Activated T-cell treated with anti-CD3 and anti-CD28 coated beads, Interleukin-2, amount 50 U/mL, for 48 hours (primary cell): ENCODE results near the gene TIMM44.
"Not testable (repeated sequence)": the region's sequence is repeated elsewhere in the genome, so short reads cannot be mapped to it uniquely, and the experiment has no call there.

Source experiments
- DNase-seq, 2 experiments: peaks; one replicate each; pipeline ENCODE4 v3.0.0-alpha.2; 2020

TIMM44 gene

DNA sequence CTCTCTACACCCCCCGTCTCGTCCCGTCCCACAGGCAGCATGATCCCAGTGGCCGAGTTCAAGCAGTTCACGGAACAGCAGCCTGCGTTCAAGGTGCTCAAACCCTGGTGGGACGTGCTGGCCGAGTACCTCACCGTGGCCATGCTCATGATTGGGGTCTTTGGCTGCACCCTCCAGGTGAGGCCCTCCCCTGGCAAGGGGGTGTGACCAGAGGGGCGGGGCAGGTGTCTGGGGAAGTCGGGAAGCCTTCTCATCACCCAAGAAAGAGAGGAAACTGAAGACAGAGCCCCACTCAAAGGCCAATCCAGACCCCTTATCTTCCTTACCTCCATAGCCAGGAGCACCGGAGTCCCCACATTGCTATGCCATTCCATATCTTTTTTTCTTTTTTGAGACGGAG is 47.9 kb downstream of the TIMM44 start:
- no peak for DNase-seq

DNA sequence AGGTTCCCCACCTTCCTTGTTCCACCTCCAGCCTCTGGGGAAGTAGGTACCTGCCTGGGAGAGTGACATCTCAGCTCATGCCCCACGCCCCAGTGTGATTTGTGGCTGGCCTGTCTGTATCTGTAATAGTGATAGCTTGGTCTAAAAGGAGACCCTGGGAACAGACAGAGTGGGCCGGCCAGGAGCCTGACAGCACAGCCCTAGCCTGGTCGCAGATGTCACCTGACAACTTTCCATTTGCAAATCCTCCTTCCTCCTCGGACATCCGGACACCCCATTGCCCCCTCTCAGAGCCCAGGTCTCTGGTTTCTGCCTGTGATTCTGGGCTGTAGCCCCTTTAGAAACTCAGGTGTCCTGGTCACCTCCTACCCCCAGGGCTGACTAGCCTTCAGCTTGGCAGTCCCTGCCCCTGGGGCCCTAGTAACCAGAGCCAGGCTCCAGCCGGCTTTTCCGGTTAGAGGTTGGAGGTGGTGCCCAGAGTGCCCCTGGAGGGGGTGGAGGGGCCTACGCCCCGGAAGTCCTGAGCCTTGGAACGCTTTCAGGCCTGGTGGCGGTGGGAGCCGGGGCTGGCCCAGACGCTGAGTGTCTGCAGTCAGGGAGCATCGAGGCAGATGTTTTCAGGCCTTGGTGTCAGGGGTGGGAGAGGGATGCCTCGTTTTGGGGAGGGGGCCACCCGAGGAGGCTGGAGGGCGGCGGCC is 48.7 kb downstream of the TIMM44 start:
- DNase-seq, result no peak

DNA sequence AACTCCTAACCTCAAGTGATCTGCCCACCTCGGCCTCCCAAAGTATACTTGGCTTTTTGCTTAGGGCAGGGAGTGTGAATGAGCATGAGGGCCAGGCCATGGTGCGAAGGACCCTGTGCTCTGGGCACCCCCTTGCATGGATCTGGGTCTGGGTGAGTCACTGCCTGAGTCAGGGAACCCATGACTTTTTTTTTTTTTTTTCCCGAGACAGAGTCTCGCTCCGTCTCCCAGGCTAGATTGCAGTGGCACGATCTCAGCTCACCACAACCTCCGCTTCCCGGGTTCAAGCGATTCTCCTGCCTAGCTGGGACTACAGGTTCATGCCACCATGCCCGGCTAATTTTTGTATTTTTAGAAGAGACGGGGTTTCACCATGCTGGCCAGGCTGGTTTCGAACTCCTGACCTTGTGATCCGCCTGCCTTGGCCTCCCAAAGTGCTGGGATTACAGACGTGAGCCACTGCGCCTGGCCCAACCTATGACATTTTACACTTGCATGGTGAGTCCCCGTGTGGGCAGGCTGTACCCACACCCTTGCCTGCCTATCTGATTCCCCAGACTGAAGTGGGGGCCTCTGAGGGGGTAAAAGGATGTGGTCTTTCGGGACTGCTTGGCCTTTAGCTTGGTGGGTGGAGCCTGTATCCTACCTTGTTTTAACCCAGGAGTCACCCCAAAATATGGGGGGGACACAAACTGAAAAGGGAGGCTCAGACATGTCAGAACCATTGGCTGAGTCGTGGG is 49.9 kb downstream of the TIMM44 start:
- not testable (repeated sequence) for DNase-seq

DNA sequence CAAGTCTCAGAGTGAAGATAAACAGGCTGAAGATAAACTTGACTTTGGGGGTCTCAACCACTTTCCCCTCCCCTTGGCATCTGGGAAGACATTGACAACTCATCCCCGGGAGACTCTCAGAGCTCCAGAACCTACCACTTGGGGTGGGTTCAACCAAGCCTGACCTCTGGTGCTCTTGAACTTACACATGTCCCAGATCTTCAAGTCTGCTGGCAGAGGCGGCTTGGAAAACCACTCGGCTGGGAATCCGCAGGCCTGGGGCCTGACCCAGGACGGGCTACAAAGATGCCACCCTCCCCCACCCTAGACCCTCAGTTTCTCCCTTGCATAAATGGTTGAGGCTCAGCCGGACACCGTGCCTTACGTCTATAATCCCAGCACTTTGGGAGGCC is 54.6 kb downstream of the TIMM44 start:
- no peak for DNase-seq

DNA sequence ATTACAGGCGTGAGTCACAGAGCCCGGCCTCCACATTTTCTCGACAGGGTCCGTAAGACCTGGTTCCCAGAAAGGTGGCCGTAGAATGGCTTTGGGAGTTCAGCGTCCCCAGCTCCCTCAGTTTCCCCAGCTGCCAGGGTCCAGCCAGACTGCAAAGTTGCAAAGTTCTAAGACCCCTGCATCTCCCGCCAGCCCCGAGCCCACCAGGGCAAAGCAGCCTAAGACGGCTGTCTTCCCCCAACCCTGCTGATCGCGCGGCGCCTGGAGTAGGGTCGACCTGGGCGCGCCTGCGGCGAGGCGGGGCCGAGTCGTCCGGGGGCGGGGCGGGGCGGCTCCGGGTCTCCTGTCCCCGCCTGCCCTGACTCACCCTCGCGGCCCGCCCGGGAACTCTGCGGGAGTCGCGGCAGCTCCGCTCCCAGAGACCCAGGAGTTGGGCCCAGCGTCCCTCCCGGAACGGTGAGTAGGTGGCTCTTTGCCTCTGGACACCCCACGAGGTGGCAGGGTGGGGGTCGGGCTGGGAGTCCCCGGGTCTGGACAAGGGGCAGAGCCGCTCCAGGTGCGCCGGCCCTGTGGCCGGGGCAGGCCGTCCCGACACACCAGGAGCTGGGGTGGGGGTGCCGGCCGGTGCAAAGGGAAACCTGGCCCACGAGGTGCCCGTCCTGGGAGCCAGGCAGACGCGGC is 55.2 kb downstream of the TIMM44 start, which contains the start of gene LRRC8E:
Gene LRRC8E, plus strand, starts transcription at position 366 of the 681 bp plus-strand sequence. CDS start 7,094 bp downstream, outside the sequence.
- peak; percentile 58 to 72 for DNase-seq

DNA sequence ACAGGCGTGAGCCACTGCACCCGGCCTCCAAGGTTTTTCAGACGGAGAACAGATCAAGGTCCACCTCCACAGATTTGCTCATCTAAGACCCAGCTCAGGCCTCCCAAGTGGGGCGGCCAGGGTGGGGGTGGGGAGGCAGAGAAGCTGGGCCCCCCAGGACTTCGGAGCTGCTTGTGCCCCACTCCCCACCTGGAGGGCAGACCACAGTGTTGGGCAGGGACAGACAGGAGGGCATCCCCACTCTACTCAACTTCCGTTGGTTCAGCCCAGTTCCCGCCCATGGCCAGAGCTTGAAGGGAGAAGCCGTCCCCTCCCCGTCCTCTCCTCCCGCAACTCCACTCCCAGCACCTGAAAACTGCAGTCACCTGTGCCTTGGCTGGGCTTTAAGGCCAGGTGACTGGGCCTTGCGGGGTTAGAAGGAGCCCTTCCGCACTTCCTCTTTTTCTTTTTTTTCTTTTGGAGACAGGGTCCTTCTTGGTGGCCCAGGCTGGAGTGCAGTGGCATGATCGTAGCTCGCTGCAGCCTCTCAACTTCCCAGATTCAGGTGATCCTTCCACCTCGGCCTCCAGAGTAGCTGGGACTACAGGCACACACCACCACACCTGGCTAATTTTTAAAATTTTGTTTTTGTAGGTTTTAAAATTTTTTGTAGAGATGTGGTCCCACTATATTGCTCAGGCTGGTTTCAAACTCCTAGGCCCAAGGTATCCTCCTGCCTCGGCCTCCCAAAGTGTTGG is 55.9 kb downstream of the TIMM44 start:
- no peak for DNase-seq

DNA sequence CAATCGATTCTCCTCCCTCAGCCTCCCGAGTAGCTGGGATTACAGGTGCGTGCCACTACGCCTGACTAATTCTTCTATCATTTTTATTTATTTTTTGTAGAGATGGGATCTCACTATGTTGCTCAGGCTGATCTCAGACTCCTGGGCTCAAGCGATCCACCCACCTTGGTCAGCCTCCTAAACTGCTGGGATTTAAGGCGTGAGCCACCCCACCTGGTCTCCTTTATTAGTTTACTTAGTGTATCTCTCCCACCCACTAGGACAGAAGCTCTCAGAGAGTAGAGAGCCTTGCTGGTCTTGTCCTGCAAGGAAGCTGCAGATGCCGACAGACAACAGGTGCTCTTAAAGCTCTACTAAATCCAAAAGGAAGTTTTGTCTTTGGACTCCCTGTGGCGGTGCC is 57.6 kb downstream of the TIMM44 start:
- DNase-seq, result no peak

DNA sequence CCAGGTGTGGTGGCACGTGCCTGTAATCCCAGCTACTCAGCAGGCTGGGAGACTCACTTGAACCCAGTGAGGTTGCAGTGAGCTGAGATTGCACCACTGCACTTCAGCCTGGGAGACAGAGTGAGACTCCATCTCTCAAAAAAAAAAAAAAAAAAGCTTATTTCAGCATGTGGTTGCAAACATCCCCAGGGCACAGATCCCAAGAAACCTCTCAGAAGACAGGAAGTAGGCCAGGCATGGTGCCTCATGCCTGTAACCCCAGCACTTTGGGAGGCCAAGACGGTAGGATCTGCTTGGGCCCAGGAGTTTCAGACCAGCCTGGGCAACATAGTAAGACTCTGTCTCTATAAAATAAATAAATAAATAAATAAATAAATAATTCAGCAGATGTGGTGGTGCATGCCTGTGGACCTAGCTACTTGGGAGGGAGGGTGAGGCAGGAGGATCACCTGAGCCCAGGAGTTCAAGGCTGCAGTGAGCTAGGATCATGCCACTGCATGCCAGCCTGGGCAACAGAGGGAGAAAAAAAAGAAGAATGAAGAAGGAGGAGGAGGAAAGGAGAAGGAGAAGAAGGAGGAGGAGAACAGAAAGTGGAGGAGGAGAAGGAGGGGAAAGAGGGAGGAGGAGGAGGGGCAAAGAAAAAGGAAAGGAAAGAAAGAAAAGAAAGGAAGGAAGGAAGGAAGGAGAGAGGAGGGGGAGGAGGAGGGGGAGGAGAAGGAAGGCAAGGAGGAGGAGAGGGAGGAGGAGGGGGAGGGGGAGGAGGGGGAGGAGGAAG is 59.5 kb downstream of the TIMM44 start:
- no peak for DNase-seq

DNA sequence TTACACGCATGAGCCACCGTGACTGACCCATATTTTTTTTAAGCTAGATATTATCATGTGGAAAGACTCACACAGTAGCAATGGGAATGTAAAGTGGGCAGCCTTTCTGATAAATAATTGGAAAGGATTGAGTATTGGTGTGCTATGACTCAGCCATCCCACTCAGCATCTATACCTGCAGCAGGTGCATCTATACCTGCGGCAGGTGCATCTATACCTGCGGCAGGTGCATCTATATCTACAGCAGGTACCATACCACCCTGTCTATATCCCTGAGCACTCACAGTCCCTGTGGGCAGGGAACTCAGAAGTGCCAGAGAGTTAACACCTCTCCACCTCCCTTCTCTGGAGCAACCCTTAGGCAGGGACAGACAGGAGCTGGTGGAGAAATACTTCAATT is 60.4 kb downstream of the TIMM44 start:
- DNase-seq, result no peak

DNA sequence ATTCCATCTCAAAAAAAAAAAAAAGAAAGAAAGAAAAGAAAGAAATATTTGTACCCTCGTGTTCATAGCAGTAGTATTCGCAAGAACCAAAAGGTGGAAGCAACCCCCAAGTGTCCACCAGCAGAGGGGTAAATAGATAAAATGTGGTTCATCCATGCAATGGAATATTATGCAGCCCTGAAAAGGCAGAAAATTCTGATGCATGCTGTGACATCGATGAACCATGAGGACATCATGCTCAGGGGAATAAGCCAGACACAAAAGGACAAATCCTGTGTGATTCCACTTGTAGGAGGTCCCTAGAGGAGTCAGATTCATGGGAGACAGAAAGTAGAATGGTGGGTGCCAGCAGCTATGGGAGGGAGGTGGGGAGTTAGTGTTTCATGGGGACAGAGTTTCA is 61.6 kb downstream of the TIMM44 start:
- DNase-seq, result no peak

DNA sequence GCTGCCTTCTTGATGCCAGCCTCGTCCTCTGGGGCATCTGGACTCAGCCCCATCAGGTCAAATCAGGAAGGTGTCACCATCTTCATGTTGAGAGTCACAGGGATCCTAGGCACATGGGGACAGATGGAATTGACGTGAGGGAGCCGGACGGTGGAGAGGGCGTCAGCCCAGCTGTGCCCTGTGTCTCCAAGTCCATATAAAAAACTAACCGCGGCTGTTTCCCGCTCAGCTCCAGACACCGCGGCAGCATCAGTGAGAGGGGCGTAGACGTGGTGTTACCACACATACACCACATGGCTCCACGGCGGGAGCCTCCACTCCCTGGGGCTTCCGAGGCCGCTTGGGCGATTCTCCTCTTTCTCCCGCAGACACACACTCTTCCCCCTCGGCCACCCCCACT is 63.6 kb downstream of the TIMM44 start:
- DNase-seq, result no peak

DNA sequence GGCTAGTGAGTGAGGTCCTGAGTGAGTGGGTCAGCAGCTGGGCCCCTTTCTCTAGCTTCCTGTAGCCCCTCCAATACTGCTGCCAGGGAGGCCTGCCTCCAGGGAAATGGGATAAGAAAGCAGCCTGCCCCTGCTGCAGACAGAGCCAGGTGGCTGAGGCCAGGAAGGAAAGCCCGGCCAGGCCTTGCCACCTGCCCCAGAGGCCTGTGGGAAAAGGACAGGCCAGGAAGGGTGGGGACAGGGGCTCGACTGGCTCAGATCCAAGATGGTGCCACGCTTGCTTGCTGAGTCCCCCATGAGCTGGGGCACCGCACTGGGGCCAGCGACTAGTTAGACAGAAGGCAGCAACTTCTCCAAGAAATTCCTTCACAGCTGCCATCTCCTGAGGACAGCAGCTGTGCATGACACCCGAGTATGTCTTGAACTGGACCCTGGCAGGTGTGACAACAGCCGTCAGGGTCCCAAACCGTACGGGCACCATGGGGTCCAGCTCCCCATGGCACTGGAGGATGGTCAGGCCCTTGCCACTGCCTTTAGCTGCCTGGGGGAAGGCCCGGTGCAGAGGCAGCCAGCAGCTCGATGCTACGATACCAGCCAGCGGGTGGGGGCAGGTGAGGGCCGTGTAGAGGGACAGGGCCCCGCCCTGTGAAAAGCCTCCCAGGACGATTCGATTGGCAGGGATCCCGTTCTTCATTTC is 64.2 kb downstream of the TIMM44 start:
- DNase-seq, result no peak

DNA sequence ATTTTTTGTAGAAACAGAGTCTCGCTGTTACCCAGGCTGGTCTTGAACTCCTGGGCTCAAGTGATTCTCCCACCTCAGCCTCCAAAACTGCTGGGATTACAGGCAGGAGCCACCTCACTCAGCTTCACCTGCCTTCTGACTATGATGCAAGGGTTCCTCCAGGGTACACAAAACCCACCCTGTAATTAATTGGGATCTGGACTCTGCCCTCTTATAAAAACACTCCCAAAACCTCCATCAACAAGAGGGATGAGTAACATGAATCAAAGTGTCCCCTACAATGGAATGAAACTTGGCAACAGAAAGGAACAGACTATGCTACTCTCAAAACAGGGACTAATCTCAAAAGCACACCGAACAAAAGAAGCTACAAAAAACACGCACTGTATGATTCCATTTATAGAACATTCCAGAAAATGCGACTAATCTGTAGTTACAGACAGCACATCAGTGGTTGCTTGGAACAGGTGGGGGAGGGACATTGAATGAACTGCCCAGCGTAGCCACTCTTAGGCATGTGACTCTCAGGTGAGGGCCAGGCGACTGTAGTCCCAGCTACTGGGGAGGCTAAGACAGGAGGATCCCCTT is 66.1 kb downstream of the TIMM44 start:
- DNase-seq, result no peak
